Measurements from ENCODE around the gene LASP1.
A peak's percentile ranks its signal among the peaks of the same experiment; 100 is the strongest.

The LASP1 gene

DNA sequence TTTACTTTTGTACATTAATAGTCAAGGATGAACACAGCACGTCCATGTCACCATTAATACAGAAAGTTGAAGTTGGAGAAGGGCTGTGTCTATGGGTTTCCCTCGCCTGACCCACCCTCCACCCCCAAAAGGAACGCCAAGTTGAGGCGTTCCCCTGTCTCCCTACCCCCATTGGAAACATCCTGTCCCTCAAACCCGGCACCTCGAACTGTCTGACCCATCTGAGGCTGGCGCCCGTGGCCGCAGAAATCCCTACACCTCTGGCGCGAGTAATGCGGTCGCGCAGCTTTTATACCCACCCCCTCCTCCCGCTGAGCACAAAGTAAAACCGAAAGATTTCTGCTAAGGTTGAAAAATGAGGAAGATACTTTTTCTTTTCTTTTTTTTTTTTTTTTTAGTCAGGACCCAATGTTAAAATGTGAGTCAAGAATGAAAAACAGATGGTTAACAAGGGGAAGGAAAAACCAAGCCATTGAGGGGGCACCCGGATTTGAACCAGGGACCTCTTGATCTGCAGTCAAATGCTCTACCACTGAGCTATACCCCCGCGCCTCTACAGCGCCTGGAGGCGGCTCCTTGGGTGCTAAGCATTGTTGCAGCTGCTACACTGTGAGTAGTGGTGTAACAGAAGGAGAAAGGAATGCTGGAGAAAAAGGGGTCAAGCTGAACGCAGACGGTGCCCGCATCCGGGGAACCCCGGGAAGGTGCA is 887 bp upstream of the LASP1 start:
- H3K27ac ChIP-seq = peak overlapping the region; percentile 89
- DNase-seq (ENCODE audit: low read depth, low spot score) = no peak

DNA sequence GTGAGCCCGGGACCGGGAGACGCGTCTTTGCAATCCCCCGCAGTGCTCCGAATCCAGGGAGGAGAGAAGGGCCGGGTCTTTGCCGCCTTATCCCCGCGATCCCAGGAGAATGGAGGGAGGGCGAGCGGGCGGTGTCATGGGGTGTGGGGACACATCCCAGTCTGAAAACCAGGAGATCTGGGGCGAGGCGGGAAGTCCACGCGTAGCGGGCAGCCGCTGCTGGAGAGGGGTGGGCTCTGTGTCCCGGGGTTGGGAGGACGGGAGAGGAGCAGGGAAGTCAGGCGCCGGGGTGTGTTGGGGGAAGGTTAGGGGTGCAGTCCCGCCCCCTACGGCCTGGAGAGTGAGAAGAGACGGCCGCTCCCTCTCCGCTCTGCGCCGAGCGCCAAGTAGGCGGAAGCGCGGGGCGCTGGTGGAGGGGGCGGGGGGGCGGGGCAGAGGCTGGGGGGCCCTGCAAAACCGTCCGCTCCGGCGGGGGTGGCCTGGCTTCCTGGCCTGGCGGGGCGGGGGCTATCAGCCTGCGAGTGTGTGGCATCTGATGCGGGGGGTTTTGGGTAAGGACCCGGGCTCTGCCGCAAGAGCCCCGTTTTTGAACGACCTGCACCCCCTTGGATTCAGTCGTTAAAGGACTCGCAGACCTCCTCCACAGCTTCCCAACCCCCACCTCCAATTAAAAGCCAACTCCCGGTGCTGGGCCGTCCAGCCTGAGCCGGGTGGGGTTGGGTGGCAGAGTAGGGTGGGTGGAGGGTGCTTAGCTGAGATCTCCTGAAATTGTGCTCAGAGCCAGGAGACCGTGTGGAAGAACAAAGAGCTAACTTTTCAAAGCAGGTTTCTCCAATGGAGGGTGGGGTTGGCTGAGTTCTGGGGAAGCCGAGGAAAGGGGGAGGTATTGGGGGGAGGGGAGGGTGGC is 654 bp downstream of the LASP1 start:
- peak overlapping the region; percentile 89 for H3K27ac ChIP-seq
- no peak for DNase-seq (ENCODE audit: low read depth, low spot score)

DNA sequence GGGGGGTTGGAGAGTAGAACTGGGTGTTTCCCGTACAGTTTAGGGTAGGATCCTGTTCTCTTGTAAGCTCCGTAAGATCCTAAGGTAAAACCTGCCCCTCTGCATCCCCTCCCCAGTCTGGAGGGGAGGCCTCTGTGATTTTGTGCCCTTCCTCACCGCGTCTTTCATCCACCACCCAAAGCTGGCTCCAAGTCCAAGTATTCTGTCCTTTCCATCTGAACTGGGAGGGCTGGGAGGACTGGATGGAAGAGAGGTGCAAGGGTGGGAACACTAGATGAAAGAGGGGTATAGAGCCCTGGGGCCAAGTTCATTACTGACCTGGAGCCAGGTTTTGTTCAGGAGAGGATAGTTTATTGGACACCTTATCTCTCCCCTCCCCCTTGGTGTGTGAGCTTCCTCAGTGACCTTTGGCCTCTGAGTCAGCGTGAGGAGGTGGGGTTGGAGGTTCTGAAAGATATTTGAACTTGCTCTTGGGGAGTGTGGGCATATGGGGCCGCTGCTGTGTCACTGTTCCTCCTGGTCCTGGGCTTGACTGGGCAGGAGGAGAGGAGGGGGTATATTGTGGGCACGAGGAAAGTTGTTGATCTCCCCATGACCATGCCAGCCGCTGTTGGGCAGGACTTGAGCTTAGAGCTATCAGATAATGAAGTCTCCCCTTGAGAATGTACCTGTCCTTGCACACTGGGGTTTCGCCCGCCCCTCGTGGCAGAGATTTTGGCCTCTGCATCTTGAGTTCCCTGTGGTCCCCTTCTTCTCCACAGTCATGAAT is 1.6 kb downstream of the LASP1 start:
- no peak for DNase-seq (ENCODE audit: low read depth, low spot score)
- H3K27ac ChIP-seq = peak overlapping the region; percentile 89

DNA sequence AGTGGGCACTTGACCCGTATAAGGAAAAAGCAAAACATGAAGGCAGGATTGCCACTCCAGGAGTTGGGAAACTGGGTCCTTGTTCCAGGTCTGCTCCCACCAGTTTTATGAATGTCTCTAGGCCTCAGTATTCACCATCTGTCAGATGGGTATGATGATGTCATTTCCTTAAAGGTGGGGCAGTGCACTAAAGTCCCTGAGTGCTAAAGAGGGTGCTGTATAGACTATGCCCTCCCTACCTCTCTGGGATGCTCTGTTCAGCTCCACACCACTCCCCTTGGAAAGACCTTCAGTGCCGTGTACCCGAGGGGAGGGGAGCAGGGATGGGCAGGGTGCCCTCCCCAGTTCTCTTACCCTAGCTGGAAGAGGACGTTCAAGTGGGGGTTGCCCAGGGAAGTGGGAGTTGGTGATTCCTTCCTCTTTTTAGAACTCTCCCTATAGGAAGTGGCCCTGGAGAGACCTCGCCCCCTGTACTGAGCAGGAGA is 2.2 kb downstream of the LASP1 start:
- no peak for DNase-seq (ENCODE audit: low read depth, low spot score)
- peak overlapping the region; percentile 89 for H3K27ac ChIP-seq

DNA sequence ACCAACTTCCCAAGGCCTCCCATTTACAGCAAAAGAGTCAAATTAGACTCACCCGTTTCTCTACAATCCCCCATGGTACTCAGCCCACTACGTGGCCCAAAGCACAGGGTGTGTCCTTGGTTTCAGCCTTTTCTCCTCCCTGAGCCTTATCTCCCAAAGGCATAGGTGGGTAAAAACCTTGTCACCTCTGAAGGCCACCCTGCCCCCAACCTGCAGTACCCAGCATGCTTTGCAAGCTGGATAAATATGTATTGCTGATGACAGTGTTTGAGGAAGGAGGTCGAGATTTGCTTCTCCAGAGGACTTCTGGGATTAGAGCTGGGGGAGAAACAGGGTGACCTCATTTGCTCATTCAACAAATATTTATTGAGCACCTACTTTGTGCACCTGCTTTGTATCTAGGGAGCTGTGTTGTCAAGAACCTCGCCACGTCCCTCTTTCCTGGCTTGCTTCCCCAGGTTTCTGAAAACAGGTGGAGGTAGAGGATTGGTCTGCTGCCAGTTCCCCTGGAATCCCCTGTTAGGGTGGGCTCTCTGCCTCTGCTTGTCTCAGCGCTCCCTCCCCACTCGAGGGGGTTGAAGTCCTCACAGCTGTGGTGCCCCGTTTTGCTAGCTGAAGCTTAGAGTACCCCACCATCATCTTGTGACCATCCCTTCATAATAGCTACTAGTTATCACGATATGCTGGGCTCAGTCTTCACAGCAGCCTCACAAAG is 3.0 kb downstream of the LASP1 start:
- no peak for DNase-seq (ENCODE audit: low read depth, low spot score)
- peak overlapping the region; percentile 89 for H3K27ac ChIP-seq

DNA sequence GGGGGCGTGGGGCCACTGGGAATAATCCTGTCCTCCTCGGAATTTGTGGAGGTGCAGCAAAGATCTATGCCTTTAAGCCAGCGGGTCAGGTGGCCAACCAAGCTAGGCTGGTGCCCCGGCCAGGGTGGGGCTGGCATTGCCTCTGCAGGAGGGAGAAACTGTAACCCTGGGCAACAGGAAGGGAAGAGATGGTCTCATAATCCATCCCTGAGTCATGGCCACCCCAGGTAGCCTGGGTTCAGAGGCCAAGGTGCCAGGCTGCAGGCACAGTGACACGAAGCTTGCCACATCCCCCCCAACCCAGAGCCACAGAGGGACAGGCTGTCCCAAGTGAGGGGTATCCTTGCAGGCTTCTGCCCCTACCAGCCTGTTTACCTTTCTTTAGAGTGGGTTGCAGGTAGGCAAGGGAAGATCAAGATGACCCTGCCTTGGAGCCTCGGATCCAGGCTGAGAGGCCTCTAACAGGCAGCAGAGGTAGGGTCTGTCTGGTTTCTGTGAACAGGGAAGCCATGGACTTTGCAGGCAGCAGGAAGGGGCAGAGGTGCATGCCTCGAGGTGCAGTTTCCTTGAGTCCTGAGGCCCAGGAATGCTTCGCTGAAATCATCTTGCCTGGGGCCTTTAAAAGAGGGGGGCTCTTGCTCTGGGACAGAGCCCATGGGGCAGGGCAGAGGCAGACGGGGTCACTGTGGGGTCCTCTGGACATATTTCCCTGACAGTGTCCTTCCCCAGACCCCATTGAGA is 4.0 kb downstream of the LASP1 start:
- no peak overlapping the region for H3K27ac ChIP-seq
- no peak for DNase-seq (ENCODE audit: low read depth, low spot score)

DNA sequence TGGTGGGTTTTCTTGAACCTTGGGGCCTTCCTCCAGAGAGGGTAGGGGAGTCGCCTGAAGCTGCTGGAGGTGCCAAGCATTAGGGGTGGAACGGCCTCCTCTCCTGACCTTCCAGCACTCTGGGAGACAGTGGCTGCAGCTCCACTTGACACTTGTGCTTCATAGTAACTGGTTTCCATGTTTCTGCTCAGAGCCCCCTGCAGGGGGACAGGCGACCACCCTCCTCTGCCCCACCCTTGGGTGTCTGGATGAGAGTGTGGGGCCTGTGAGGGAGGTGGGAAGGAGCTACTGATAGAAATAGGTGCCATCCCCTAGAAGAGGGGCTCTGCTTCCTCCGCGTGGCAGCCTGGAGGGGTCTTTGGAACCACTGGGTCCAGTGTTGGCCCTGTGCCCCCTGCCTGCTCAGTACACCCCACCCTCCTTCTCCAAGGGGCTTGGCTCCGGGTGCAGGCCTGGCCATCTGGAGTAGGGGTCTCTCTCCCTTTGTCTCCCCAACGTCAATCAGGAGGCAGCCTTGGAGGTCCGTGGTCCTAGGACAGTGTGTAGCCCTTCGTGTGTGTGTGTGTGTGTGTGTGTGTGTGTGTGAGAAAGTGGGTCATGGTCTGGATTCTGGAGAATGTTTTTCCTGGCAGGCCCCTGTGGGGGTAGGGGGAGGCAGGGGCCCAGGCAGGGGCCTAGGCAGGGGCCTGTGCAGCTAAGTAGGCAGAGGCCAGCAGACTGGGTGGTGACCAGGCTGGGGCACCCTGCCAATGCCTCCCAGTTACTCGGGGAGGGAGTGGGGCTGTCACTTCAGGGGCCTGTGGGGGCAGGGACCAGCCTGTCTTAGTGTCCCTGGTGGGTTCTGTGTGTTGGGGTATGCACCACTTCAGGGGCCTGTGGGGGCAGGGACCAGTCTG is 4.9 kb downstream of the LASP1 start:
- DNase-seq (ENCODE audit: low read depth, low spot score) = no peak
- no peak overlapping the region for H3K27ac ChIP-seq

DNA sequence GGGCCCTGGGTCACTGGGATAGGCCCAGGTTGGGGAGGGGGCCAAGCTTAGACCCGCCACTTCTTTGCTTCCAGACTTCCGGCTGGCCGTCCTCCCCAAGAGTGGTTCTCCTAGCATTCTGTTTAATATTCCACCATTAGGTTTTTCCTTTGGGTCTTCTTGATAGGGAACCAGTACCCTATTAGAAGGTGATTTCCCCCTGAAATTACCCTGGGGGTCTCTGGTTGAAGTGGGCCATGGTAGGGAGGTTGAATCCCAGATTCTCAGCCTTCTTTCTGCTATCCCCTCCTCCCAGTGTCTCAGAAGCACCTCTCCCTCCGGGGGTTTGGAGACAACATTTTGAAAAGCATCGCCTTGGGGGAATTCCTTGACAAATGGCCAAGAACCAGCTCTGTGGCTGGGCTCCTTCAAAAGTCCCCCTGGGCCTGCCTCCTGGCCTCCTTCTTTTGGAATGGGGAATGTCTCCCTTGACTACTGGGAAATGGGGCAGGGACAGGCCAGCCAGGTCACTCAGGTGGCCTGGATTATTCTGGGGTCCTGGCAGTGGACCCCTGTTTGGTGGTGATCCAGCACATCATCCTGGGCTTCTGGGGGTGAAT is 5.7 kb downstream of the LASP1 start:
- H3K27ac ChIP-seq = no peak overlapping the region
- no peak for DNase-seq (ENCODE audit: low read depth, low spot score)

DNA sequence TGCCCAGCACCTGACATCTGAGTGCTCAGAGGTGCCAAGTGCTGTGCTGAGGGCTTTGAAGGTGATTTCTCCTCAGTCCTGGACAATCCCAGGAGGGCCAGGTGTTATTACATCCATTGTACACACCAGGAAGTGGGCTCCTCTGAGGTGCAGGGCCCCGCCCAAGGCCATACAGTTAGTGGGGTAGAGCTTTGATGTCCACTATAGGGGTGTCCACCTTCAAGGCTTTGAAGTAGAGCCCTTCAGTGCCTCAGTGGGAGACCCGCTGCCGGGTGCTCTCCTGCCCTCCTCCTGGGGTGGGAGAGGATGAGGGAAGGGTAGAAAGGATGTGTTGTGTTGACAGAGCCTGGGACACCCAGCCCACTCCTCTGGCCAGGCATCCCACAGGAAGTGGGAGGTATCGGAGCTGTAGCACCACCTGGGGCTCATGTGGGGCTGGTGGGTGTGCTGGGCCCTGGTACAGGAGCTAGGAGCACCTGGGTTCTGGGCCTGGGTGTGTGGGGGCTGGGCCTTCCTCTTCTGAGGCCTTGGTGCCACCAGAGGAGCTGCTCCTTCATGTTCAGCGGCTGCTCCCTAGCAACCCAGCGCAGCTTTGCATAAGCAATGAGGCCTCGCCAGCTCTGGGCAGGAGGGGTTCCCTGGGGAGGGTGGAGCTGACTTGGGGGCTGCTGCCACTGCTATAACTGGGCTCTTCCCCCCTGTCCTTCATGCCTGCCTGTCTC is 7.4 kb downstream of the LASP1 start:
- peak overlapping the region; percentile 92 for H3K27ac ChIP-seq
- DNase-seq (ENCODE audit: low read depth, low spot score) = no peak

DNA sequence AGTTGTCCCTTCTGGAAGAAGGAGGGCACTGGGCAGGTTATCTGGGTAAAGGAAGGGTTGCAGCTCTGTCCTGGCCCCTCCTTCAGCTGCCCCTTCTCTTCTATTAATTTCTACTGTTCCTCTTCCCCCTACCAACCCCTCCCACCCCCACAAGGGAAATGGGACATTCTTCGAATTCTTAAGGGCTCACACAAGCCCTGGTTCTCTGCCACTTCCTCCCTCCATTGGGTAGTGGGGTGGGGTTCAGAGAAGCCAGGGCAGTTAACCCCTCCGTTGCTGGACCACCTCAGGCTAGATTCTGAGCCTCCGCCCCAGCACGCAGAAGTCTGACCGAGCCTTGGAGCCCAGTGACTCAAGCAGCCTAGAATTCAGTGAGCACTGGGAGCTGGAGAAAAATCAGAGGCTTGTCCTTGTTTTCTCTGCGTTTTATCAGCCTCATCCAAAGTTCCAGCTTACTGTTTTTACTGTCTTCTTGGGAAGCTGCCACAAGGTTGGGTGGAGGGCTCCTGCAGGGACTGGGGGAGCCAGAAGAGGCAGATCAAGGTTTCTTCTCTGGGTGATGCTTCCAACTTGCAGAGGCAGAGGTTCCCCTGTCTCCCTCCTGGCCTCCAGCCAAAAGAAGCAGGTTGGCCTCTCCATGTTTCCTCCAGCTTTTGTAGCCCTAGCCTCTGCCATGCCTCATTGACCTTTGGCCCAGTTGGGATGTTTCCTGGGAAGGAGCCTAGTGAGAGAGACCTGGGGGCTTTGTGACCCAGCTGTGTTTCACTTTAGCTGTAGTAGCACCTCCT is 10.2 kb downstream of the LASP1 start:
- H3K27ac ChIP-seq = peak overlapping the region; percentile 92
- no peak for DNase-seq (ENCODE audit: low read depth, low spot score)

DNA sequence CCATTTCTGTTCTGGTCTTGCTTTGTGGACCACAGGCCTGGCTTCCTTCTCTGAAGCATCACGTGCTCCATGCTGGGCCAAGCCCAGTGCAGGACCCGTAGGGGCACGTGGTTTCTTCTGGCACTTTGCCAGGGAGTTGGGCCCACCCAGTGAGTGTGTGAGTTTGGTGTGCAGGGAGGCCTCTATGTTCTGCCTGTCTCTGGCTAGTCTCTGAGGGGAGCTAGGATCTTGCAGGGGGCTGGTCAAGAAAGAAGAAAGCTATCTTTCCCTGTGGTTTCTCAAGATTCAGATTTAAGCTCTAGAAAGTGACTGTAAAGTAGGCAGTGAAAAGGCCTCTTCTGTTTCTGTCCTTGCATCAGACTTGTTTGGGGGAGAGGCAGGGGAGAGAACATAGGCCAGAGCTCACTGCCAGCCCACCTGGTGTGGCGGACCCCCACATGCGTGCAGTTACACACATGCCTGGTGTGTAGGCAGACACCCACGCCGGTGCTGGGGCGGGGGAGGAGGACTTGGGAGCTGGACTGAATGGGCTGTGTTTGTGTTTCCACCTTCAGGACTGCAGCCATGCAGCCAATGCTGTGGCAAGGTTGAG is 11.8 kb downstream of the LASP1 start:
- H3K27ac ChIP-seq = peak overlapping the region; percentile 92

DNA sequence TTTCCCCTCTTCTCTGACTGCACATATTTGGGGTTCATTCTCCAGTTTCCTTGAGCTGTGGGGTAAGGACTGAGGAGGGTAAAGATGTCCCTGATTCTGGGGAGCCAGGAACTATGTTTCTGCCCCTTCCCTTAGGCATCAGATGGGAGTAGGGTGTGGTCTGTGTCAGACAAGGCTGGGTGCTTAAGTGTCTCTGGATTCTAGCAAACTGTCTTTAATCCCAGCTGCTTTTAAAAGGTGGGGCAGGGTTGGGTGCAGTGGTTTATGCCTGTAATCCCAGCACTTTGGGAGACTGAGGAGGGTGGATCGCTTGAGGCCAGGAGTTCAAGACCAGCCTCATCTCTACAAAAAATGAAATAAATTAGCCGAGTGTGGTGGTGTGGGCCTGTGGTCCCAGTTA is 13.0 kb downstream of the LASP1 start:
- no peak overlapping the region for H3K27ac ChIP-seq
- DNase-seq (ENCODE audit: low read depth, low spot score) = no peak

More for the DNA sequence above, 11.8 kb downstream of the LASP1 start:
- DNase-seq (ENCODE audit: low read depth, low spot score) = no peak

DNA sequence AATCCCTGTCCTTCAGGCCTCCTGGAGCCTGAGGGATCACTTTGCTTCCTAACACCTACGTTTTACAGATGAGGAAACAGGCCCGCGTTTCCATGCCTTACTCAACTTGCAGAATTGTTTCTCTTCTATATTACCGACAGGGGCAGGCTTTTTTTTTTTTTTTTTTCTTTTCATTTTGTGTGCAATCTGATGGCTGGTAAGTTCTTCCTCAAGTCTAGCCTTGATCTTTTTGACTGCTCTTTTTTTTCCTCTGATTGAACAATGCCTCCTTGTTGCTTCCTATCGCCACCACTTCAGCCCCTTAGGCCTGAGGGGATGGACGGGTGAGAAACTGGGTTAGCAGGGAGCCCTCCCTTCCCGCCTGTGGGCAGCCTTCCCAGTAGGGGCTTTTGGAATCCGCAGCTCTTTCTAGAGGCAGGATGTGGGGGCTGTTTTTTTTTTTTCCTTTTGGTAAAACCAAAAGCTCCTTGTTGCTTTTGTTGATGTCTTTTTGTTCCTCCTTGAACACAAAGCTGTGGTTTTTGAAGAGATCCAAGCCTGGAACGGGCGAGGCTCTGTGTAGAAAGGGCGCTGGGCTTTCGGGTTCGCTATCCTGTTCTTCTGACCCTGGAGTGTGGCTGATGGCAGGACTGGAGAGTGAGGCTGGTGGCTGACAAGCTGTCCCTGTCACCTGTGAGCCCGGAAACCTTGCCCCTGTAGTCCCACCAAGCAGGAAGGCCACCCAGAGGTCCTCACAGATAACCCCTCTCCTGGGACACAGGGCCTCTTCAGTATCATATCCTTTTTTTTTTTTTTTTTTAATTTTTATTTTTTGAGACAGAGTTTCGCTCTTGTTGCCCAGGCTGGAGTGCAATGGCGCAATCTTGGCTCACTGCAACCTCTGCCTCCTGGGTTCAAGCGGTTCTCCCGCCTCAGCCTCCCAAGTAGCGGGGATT is 14.0 kb downstream of the LASP1 start:
- no peak overlapping the region for H3K27ac ChIP-seq
- DNase-seq (ENCODE audit: low read depth, low spot score) = no peak

DNA sequence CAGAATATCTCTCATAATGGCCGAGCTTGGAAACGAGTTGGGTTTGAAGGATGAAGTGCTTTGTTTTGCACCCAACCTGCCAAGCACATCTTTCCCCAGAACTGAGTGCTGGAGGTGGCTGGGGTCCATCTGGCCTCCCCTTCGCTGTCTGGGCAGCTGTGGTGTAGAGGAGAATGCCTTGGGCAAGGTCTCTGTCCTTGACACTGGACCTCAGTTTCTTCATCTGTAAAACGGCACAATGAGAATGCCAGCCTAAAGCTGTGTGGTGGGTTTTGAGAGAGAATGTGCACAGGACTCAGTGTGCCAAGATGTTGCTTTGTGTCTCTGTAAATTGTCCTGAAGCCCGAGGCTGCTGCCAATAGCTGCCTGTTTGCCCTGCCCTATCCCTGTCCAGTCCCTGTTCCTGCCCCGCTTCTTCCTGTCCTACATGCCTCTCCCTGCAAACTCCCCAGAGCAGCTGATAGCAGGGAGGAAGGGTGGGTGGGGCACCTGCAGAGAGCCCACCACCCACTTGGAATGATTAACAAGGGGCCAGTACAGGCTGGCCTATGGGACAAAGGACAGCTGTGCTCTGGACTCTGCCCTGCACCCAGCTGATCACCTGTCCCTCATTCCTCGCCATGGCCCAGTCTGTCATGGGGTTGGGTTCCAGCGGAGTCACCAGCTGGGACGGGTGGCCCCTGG is 15.3 kb downstream of the LASP1 start:
- no peak for DNase-seq (ENCODE audit: low read depth, low spot score)
- no peak overlapping the region for H3K27ac ChIP-seq

All from epithelial cell of prostate (primary cell).